Effector memory CD8-positive, alpha-beta T cell (primary cell): ENCODE results near the gene ESM1.

Source experiments
- ATAC-seq: fragments of 150-1000 bp; cut with Tn5 transposase; replicated peaks from 2 replicates; pipeline ENCODE4 v1.10.0; 2021; ENCODE audit warnings: mild to moderate bottlenecking, moderate library complexity
- DNase-seq, 3 experiments: peaks; one replicate each; pipeline ENCODE4 v3.0.0; 2021
- H3K27ac Mint-ChIP-seq, 2 donors: one replicate each; pipeline ENCODE4 v1.8.0; 2022; ENCODE audit warnings: mild to moderate bottlenecking in 2 of 2, mixed read lengths in 2 of 2, moderate library complexity in 2 of 2
- H3K27me3 Mint-ChIP-seq, 2 donors: one replicate each; pipeline ENCODE4 v1.8.0; 2022; ENCODE audit warnings: mixed read lengths in 2 of 2
- H3K36me3 Mint-ChIP-seq: one replicate; pipeline ENCODE4 v1.8.0; 2022; ENCODE audit warnings: mild to moderate bottlenecking, moderate library complexity, mixed read lengths; ENCODE audit not compliant: insufficient read depth
- H3K4me1 Mint-ChIP-seq, 2 donors: one replicate each; pipeline ENCODE4 v1.8.0; 2022; ENCODE audit warnings: low read depth in 2 of 2, mixed read lengths in 2 of 2
- H3K4me3 Mint-ChIP-seq, 2 donors: one replicate each; pipeline ENCODE4 v1.8.0; 2022; ENCODE audit warnings: mild to moderate bottlenecking in 2 of 2, mixed read lengths in 2 of 2, moderate library complexity in 2 of 2
- H3K9me3 Mint-ChIP-seq, 2 donors: one replicate each; pipeline ENCODE4 v1.8.0; 2022; ENCODE audit warnings: mixed read lengths in 2 of 2

The ESM1 gene

GRCh38 chr5:54965806-54966205 is 19.6 kb downstream of the ESM1 start:
- DNase-seq (no peak), ATAC-seq (no peak)
- peaks cover 11 to 13% of the 10 kb centered on the region in 2 donors for H3K4me1 Mint-ChIP-seq
- H3K27ac Mint-ChIP-seq = peak overlapping the region in 1 of 2 donors; percentile 23
- no peaks in the 10 kb centered on the region for H3K27me3 Mint-ChIP-seq
- H3K4me3 Mint-ChIP-seq = no peak overlapping the region
- no peaks in the 10 kb centered on the region for H3K36me3 Mint-ChIP-seq
- H3K9me3 Mint-ChIP-seq = peaks cover 0 to 3% of the 10 kb centered on the region in 2 donors

GRCh38 chr5:54964405-54964804 is 21.0 kb downstream of the ESM1 start:
- H3K36me3 Mint-ChIP-seq = no peaks in the 10 kb centered on the region
- DNase-seq (no peak), ATAC-seq (no peak)
- peaks cover 11 to 16% of the 10 kb centered on the region in 2 donors for H3K4me1 Mint-ChIP-seq
- peaks cover 0 to 3% of the 10 kb centered on the region in 2 donors for H3K9me3 Mint-ChIP-seq
- H3K27ac Mint-ChIP-seq = peak overlapping the region; percentile 6 to 47
- no peaks in the 10 kb centered on the region for H3K27me3 Mint-ChIP-seq
- H3K4me3 Mint-ChIP-seq = no peak overlapping the region

- H3K36me3 Mint-ChIP-seq = no peaks in the 10 kb centered on the region
- peak; percentile 2 to 9 (median 6) for DNase-seq
- H3K27me3 Mint-ChIP-seq = no peaks in the 10 kb centered on the region
- H3K4me3 Mint-ChIP-seq = no peak overlapping the region
- peaks cover 7 to 22% of the 10 kb centered on the region in 2 donors for H3K4me1 Mint-ChIP-seq
- no peak for ATAC-seq
- H3K9me3 Mint-ChIP-seq = peaks cover 0 to 3% of the 10 kb centered on the region in 2 donors
- no peak overlapping the region for H3K27ac Mint-ChIP-seq
These were observed 25.5 kb downstream of the ESM1 start for GRCh38 chr5:54959673-54960418.

- H3K36me3 Mint-ChIP-seq = no peaks in the 10 kb centered on the region
- no peak overlapping the region for H3K4me3 Mint-ChIP-seq
- H3K4me1 Mint-ChIP-seq = peaks cover 0 to 10% of the 10 kb centered on the region in 2 donors
These were observed 28.5 kb downstream of the ESM1 start for GRCh38 chr5:54956922-54957321.

DNA sequence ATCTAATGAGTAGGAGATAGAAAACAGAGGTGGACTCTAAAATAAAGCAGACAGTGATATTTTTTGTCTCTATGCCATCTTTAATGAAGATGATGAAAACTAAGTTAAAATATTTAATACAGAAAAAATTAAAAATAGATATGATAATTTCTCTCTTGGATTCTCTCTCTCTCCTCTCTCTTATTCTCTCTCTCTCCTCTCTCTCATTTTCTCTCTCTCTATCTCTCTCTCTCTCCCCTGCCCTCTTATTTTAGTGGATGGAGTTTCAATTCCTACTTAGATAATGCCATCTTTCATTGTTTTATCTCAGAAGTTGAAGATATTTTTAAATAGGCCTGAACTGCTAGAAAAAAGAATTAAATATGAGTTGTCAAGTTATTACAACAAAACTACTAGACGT is 38.2 kb downstream of the ESM1 start:
- Mint-ChIP-seq H3K4me1 (peaks cover 3 to 4% of the 10 kb centered on the region in 2 donors), H3K27ac (no peak overlapping the region), H3K27me3 (no peaks in the 10 kb centered on the region), H3K9me3 (no peaks in the 10 kb centered on the region), H3K36me3 (no peaks in the 10 kb centered on the region), H3K4me3 (no peak overlapping the region)
- no peak for DNase-seq
- ATAC-seq = no peak

More at GRCh38 chr5:54956922-54957321, 28.5 kb downstream of the ESM1 start:
- DNase-seq (no peak), ATAC-seq (no peak)
- no peak overlapping the region for H3K27ac Mint-ChIP-seq
- H3K27me3 Mint-ChIP-seq = no peaks in the 10 kb centered on the region
- no peaks in the 10 kb centered on the region for H3K9me3 Mint-ChIP-seq

DNA sequence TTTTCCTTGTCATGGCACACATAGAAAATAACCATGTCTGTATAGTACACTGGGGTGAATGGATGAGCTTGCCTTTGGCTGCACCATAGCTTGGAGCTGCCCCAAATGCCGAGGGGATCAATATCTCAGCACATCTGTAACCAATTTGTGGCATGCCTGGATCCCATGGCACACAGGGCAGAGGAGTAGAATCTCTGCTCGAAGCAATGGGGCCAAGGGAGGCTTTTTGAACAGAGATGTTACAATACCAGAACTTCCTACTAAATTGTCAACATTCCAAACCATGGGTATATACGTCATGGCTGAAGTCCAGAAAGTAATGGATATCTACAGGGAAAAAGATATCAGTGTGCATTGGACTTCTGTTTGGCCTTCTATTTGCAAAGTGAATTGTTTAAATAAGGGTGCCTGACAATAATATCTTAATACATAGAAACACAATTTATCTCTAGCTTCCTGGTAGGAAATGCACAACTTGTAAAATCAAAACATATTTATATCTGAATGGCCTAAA is 39.0 kb downstream of the ESM1 start:
- Mint-ChIP-seq H3K9me3 (no peaks in the 10 kb centered on the region), H3K4me3 (no peak overlapping the region), H3K4me1 (peaks cover 3 to 4% of the 10 kb centered on the region in 2 donors), H3K36me3 (no peaks in the 10 kb centered on the region), H3K27ac (no peak overlapping the region), H3K27me3 (no peaks in the 10 kb centered on the region)
- DNase-seq (no peak), ATAC-seq (no peak)

- ATAC-seq (peak; percentile 55), DNase-seq (peak; percentile 49 to 63 (median 54))
- no peaks in the 10 kb centered on the region for H3K9me3 Mint-ChIP-seq
- no peak overlapping the region for H3K4me3 Mint-ChIP-seq
- no peak overlapping the region for H3K27ac Mint-ChIP-seq
- no peaks in the 10 kb centered on the region for H3K36me3 Mint-ChIP-seq
- peaks cover 3 to 4% of the 10 kb centered on the region in 2 donors for H3K4me1 Mint-ChIP-seq
- H3K27me3 Mint-ChIP-seq = no peaks in the 10 kb centered on the region
These were observed 41.0 kb downstream of the ESM1 start for GRCh38 chr5:54944364-54944763.

DNA sequence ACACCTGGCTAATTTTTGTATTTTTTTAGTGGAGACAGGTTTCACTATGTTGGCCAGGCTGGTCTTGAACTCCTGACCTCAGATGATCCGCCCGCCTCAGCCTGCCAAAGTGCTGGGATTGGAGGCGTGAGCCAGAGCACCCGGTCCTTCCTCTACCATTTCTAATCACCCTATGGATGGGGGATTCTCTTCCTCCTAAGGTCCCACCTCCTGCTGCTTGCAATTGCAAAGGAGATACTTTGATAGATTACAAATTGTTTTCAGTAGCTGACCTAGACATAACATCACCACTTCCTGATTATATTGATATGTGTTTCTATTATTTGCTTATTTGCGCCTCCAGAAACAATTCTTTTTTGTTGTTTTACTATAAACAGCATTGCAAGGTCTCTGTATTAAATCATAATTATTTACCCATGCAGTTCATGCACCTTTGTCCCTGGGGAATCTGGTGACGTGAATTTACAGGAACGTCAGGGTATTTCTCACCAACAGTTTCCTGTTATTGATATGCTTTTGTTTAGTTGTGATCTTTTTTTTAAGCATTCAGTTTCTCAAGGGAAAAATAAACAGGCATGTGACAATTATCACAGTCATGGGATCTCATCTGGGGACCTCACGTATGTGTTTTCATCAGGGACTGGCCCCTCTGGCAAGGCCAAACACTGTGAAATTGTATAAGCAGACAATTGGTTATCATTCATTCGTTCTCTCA is 43.2 kb downstream of the ESM1 start:
- Mint-ChIP-seq H3K36me3 (no peaks in the 10 kb centered on the region), H3K27ac (no peak overlapping the region), H3K27me3 (no peaks in the 10 kb centered on the region), H3K4me3 (no peak overlapping the region), H3K9me3 (no peaks in the 10 kb centered on the region), H3K4me1 (peaks cover 3 to 4% of the 10 kb centered on the region in 2 donors)
- no peak for ATAC-seq
- DNase-seq = no peak

GRCh38 chr5:54936201-54936600 is 49.2 kb downstream of the ESM1 start:
- H3K4me3 Mint-ChIP-seq = no peak overlapping the region
- no peak for DNase-seq
- H3K36me3 Mint-ChIP-seq = no peaks in the 10 kb centered on the region
- peaks cover 18 to 22% of the 10 kb centered on the region in 2 donors for H3K27me3 Mint-ChIP-seq
- no peaks in the 10 kb centered on the region for H3K4me1 Mint-ChIP-seq
- no peaks in the 10 kb centered on the region for H3K9me3 Mint-ChIP-seq
- no peak for ATAC-seq
- H3K27ac Mint-ChIP-seq = no peak overlapping the region

- Mint-ChIP-seq H3K27ac (no peak overlapping the region), H3K27me3 (peaks cover 18 to 22% of the 10 kb centered on the region in 2 donors), H3K36me3 (no peaks in the 10 kb centered on the region), H3K9me3 (no peaks in the 10 kb centered on the region), H3K4me3 (no peak overlapping the region), H3K4me1 (no peaks in the 10 kb centered on the region)
- DNase-seq (no peak), ATAC-seq (no peak)
These were observed 52.6 kb downstream of the ESM1 start for GRCh38 chr5:54932789-54933188.

- Mint-ChIP-seq H3K9me3 (peaks cover 0 to 5% of the 10 kb centered on the region in 2 donors), H3K4me3 (no peak overlapping the region)
- no peak for DNase-seq
These were observed 54.7 kb downstream of the ESM1 start for GRCh38 chr5:54930736-54931135.

More at GRCh38 chr5:54930736-54931135, 54.7 kb downstream of the ESM1 start:
- H3K36me3 Mint-ChIP-seq = no peaks in the 10 kb centered on the region
- H3K27me3 Mint-ChIP-seq = peaks cover 18 to 22% of the 10 kb centered on the region in 2 donors
- no peaks in the 10 kb centered on the region for H3K4me1 Mint-ChIP-seq
- no peak overlapping the region for H3K27ac Mint-ChIP-seq
- no peak for ATAC-seq
